GM23338 (cell line): Measurements from ENCODE around the gene IRX2. TPM values are rescaled to one million over a fixed set of nuclear protein-coding genes. Genes with fewer than 3 reads are reported as not detected.

Experiments
- ATAC-seq: fragments of 200-7000 bp; cut with Tn5 transposase; 3 replicates; pipeline ENCODE4 v1.9.1; 2020
- DNase-seq: peaks from one replicate; pipeline ENCODE4 v3.0.0-alpha.2; 2015; ENCODE audit warnings: low spot score
- H2AFZ ChIP-seq: fragments of 200-600 bp; sonication (generic); 2 replicates; pipeline ENCODE4 v1.8.0; 2016; ENCODE audit warnings: antibody characterized with exemption, mild to moderate bottlenecking, moderate library complexity
- H3F3A ChIP-seq: fragments of 200-600 bp; sonication (generic); replicated peaks from 2 replicates; pipeline ENCODE4 v1.8.0; 2017; ENCODE audit warnings: antibody characterized with exemption, mixed run types, low read depth
- H3K27ac ChIP-seq: fragments of 200-600 bp; sonication (generic); 2 replicates; pipeline ENCODE4 v1.6.1; 2016; ENCODE audit warnings: low read depth
- H3K27me3 ChIP-seq: fragments of 200-600 bp; sonication (generic); 2 replicates; pipeline ENCODE4 v1.8.0; 2016; ENCODE audit warnings: mild to moderate bottlenecking, mixed run types, moderate library complexity; ENCODE audit not compliant: insufficient read depth
- H3K36me3 ChIP-seq: fragments of 200-600 bp; sonication (generic); 2 replicates; pipeline ENCODE4 v1.8.0; 2016; ENCODE audit warnings: mild to moderate bottlenecking; ENCODE audit not compliant: insufficient read depth
- H3K4me1 ChIP-seq: fragments of 200-600 bp; sonication (generic); 2 replicates; pipeline ENCODE4 v1.8.0; 2016; ENCODE audit warnings: mild to moderate bottlenecking, moderate library complexity; ENCODE audit not compliant: insufficient read depth
- H3K4me2 ChIP-seq: fragments of 200-600 bp; sonication (generic); 2 replicates; pipeline ENCODE4 v1.7.1; 2017; ENCODE audit warnings: mixed run types
- H3K4me3 ChIP-seq: fragments of 200-600 bp; sonication (generic); 2 replicates; pipeline ENCODE4 v1.6.1; 2016; ENCODE audit warnings: mixed run types
- H3K79me2 ChIP-seq: fragments of 200-600 bp; sonication (generic); replicated peaks from 2 replicates; pipeline ENCODE4 v1.8.0; 2017; ENCODE audit warnings: mild to moderate bottlenecking; ENCODE audit not compliant: insufficient read depth
- H3K9me2 ChIP-seq: fragments of 200-600 bp; sonication (generic); 2 replicates; pipeline ENCODE4 v1.8.0; 2017; ENCODE audit not compliant: insufficient read depth
- H4K20me1 ChIP-seq: fragments of 200-600 bp; sonication (generic); replicated peaks from 2 replicates; pipeline ENCODE4 v1.8.0; 2017; ENCODE audit warnings: mild to moderate bottlenecking; ENCODE audit not compliant: insufficient read depth
- H3K27ac Mint-ChIP-seq: 2 replicates; pipeline ENCODE4 v1.8.0; 2020; ENCODE audit warnings: inconsistent platforms, mild to moderate bottlenecking, moderate library complexity, mixed read lengths
- H3K27me3 Mint-ChIP-seq: 3 replicates; pipeline ENCODE4 v1.8.0; 2022; ENCODE audit warnings: low read depth, mild to moderate bottlenecking, moderate library complexity, mixed read lengths, inconsistent platforms; ENCODE audit not compliant: insufficient read depth, poor library complexity
- H3K36me3 Mint-ChIP-seq: 3 replicates; pipeline ENCODE4 v1.8.0; 2021; ENCODE audit warnings: low read depth, mild to moderate bottlenecking, inconsistent platforms, moderate library complexity, mixed read lengths
- H3K4me1 Mint-ChIP-seq: 3 replicates; pipeline ENCODE4 v1.8.0; 2020; ENCODE audit warnings: mild to moderate bottlenecking, inconsistent platforms, mixed read lengths
- H3K4me3 Mint-ChIP-seq: 3 replicates; pipeline ENCODE4 v1.8.0; 2021; ENCODE audit warnings: moderate library complexity, mild to moderate bottlenecking, inconsistent platforms, mixed read lengths
- H3K9me3 Mint-ChIP-seq: 3 replicates; pipeline ENCODE4 v1.8.0; 2020; ENCODE audit warnings: moderate library complexity, mild to moderate bottlenecking, inconsistent platforms, mixed read lengths
- EZH2phosphoT487 ChIP-seq: fragments of 200-600 bp; sonication (generic); IDR thresholded peaks from one replicate; pipeline ENCODE4 v1.8.1; 2018; ENCODE audit warnings: antibody characterized with exemption; ENCODE audit not compliant: unreplicated experiment
- JUNB ChIP-seq: IDR thresholded peaks from one replicate; pipeline ENCODE4 v1.6.1; 2016; ENCODE audit warnings: antibody characterized with exemption; ENCODE audit not compliant: unreplicated experiment
- NANOG ChIP-seq: IDR thresholded peaks from 2 replicates; pipeline ENCODE4 v1.6.1; 2016; ENCODE audit warnings: antibody characterized with exemption, borderline replicate concordance
- REST ChIP-seq: IDR thresholded peaks from one replicate; pipeline ENCODE4 v1.6.1; 2018; ENCODE audit warnings: antibody characterized with exemption; ENCODE audit not compliant: unreplicated experiment
- STAT1 ChIP-seq: IDR thresholded peaks from one replicate; pipeline ENCODE4 v1.6.1; 2016; ENCODE audit warnings: antibody characterized with exemption; ENCODE audit not compliant: unreplicated experiment
- ZNF331 ChIP-seq: fragments of 250-450 bp; sonication (Bioruptor Pico); IDR thresholded peaks from 2 replicates; pipeline ENCODE4 v1.5.0; 2020; ENCODE audit warnings: low read depth, mild to moderate bottlenecking, moderate library complexity
- polyA plus RNA-seq: library from polyadenylated mRNA; unstranded; fragments of >200 nt; fragmentation: Nextera tagmentation; extraction: Ambion mirVana; gene quantifications from 2 replicates; pipeline ENCODE4 v1.2.1, GENCODE V29; 2016
- total RNA-seq: library from RNA; depleted of rRNA; stranded (reverse); fragments of >200 nt; shearing (Covaris generic); gene quantifications from 2 replicates; pipeline ENCODE4 v1.2.3, GENCODE V29; 2014
- TF ChIP-seq, protein P1 (sequence below), 2 experiments: fragments of 200-600 bp in 1 of 2; sonication (generic) in 1 of 2; conservative IDR thresholded peaks; 2 replicates each; pipeline versions ENCODE4 v1.5.1 to v1.6.1; 2016 to 2017; ENCODE audit warnings: antibody characterized with exemption in 2 of 2, low read depth in 2 of 2, mild to moderate bottlenecking in 2 of 2, moderate library complexity in 1 of 2

The IRX2 gene
- total and polyA plus RNA-seq, 2 experiments from 2014 or later = 13.6 to 25.3 TPM

DNA sequence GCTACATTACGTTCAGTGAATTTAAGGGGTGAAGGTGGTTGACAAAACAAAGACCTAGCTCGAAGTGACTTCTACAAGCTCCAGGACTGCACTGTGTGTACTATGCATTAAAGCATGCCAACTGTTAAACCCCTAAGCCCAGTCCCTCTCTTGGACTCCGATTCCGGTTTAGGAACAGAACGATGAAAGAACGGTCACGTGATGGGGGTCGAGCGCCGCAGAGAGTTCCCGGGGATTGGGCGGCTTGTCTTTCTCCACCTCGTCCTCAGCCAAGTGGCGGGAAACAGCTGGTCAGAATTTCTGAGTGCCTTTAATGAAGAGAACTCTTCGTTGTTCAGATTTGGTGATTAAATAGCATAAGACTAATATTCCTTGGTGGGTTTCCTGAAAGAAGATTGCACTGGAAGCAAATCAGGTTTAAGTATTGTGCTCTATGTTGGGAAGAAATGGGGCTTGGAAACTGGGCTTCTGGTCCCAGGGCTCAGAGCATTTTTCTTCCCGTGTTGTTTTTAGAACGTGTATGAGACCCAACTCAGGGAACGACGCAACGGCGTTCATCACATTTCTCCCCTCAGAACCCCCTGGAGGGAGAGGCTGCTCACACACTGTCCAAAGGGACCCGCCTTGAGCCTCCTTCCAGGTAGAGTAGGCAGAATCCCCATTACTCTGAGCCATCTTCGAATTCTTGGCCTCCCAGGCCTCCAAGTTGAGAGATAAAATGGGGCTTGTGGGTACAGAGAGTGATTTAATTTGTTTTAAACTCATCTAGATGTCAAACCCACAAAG lies 25.3 kb downstream of the IRX2 start (continued):
- no peak for TF ChIP-seq REST

- DNase-seq = no peak
- Histone ChIP-seq H3K79me2 (no peaks in the 10 kb centered on the region), H3K4me1 (no peaks in the 10 kb centered on the region), H3K4me3 (no peak overlapping the region), H3F3A (no peaks in the 10 kb centered on the region), H3K27me3 (no peaks in the 10 kb centered on the region), H3K36me3 (no peaks in the 10 kb centered on the region), H4K20me1 (no peaks in the 10 kb centered on the region), H2AFZ (no peak overlapping the region), H3K9me2 (no peaks in the 10 kb centered on the region), H3K4me2 (no peak overlapping the region), H3K27ac (no peak overlapping the region)
- no peak for TF ChIP-seq REST
- TF ChIP-seq STAT1 = no peak
- TF ChIP-seq, protein P1, sequence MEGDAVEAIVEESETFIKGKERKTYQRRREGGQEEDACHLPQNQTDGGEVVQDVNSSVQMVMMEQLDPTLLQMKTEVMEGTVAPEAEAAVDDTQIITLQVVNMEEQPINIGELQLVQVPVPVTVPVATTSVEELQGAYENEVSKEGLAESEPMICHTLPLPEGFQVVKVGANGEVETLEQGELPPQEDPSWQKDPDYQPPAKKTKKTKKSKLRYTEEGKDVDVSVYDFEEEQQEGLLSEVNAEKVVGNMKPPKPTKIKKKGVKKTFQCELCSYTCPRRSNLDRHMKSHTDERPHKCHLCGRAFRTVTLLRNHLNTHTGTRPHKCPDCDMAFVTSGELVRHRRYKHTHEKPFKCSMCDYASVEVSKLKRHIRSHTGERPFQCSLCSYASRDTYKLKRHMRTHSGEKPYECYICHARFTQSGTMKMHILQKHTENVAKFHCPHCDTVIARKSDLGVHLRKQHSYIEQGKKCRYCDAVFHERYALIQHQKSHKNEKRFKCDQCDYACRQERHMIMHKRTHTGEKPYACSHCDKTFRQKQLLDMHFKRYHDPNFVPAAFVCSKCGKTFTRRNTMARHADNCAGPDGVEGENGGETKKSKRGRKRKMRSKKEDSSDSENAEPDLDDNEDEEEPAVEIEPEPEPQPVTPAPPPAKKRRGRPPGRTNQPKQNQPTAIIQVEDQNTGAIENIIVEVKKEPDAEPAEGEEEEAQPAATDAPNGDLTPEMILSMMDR (conservative IDR thresholded peaks at IDR 0.05; ENCODE audit: low read depth in 2 of 2) = no peak
- TF ChIP-seq ZNF331 (CRISPR knock-in tag) = no peak
- no peak for TF ChIP-seq JUNB
- no peak for TF ChIP-seq NANOG
- TF ChIP-seq EZH2phosphoT487 = no peak
- no peaks in the 10 kb centered on the region; the same call in 1 of the 3 replicates for H3K4me1 Mint-ChIP-seq
- no peak overlapping the region for H3K4me3 Mint-ChIP-seq
- no peak overlapping the region for H3K27ac Mint-ChIP-seq
- H3K9me3 Mint-ChIP-seq = no peaks in the 10 kb centered on the region
- H3K27me3 Mint-ChIP-seq = peaks cover 7% of the 10 kb centered on the region
- H3K36me3 Mint-ChIP-seq = no peaks in the 10 kb centered on the region
- no peak for ATAC-seq
Measured at GRCh38 chr5:2724831-2725230, 26.6 kb downstream of the IRX2 start.
